Osteoblast (primary cell): ENCODE results near the gene RUFY4. TPM values are rescaled to one million over a fixed set of nuclear protein-coding genes. Genes with fewer than 3 reads are reported as not detected.

Source experiments
- DNase-seq: peaks from one replicate; pipeline ENCODE4 v3.0.0; 2011; ENCODE audit warnings: low spot score, mixed read lengths; ENCODE audit not compliant: insufficient read length; ENCODE audit errors: missing footprints
- H2AFZ ChIP-seq: 2 replicates; pipeline ENCODE4 v1.6.0; 2011; ENCODE audit warnings: mild to moderate bottlenecking, low read length
- H3K27ac ChIP-seq: 2 replicates; pipeline ENCODE4 v1.5.1; 2011; ENCODE audit warnings: mild to moderate bottlenecking, low read depth, low read length, moderate library complexity
- H3K27me3 ChIP-seq: 2 replicates; pipeline ENCODE4 v1.6.0; 2012; ENCODE audit warnings: mild to moderate bottlenecking, control low read depth, inconsistent platforms, low read length, moderate library complexity; ENCODE audit not compliant: insufficient read depth
- H3K36me3 ChIP-seq: 2 replicates; pipeline ENCODE4 v1.5.1; 2011; ENCODE audit warnings: mild to moderate bottlenecking, low read length, control low read depth, moderate library complexity; ENCODE audit not compliant: insufficient read depth
- H3K4me1 ChIP-seq: 2 replicates; pipeline ENCODE4 v1.5.1; 2011; ENCODE audit warnings: mild to moderate bottlenecking, low read length, control low read depth, moderate library complexity; ENCODE audit not compliant: insufficient read depth
- H3K4me2 ChIP-seq: 2 replicates; pipeline ENCODE4 v1.6.0; 2011; ENCODE audit warnings: mild to moderate bottlenecking, low read length; ENCODE audit not compliant: insufficient read depth
- H3K4me3 ChIP-seq: fragments of 200-600 bp; sonication (generic); 3 replicates; pipeline ENCODE4 v1.5.1; 2012; ENCODE audit warnings: mild to moderate bottlenecking, low read length, inconsistent platforms; ENCODE audit not compliant: insufficient read depth
- H3K79me2 ChIP-seq: 2 replicates; pipeline ENCODE4 v1.6.0; 2012; ENCODE audit warnings: mild to moderate bottlenecking, low read length, control low read depth, inconsistent platforms; ENCODE audit not compliant: insufficient read depth
- H3K9me3 ChIP-seq: 2 replicates; pipeline ENCODE4 v1.5.1; 2011; ENCODE audit warnings: low read depth, low read length, control low read depth
- H4K20me1 ChIP-seq: 2 replicates; pipeline ENCODE4 v1.6.0; 2012; ENCODE audit warnings: mild to moderate bottlenecking, low read length, control low read depth; ENCODE audit not compliant: insufficient read depth
- total RNA-seq: library from RNA; depleted of rRNA; stranded (reverse); fragments of >200 nt; gene quantifications from 2 replicates; pipeline ENCODE4 v1.2.3, GENCODE V29; 2012
- TF ChIP-seq, protein P1 (sequence below): IDR thresholded peaks from 2 replicates; pipeline ENCODE4 v1.5.1; 2011; ENCODE audit warnings: mild to moderate bottlenecking, low read depth, low read length, moderate library complexity; ENCODE audit errors: extremely low read depth

Gene RUFY4
- total RNA-seq, 1 donor = not detected

- Histone ChIP-seq H3K27me3 (peaks cover 45% of the 10 kb centered on the region), H3K9me3 (no peaks in the 10 kb centered on the region), H3K27ac (no peak overlapping the region), H3K4me2 (no peak overlapping the region), H3K4me1 (no peaks in the 10 kb centered on the region), H3K36me3 (no peaks in the 10 kb centered on the region), H4K20me1 (no peaks in the 10 kb centered on the region), H3K4me3 (no peak overlapping the region), H3K79me2 (no peaks in the 10 kb centered on the region), H2AFZ (no peak overlapping the region)
- TF ChIP-seq, protein P1, sequence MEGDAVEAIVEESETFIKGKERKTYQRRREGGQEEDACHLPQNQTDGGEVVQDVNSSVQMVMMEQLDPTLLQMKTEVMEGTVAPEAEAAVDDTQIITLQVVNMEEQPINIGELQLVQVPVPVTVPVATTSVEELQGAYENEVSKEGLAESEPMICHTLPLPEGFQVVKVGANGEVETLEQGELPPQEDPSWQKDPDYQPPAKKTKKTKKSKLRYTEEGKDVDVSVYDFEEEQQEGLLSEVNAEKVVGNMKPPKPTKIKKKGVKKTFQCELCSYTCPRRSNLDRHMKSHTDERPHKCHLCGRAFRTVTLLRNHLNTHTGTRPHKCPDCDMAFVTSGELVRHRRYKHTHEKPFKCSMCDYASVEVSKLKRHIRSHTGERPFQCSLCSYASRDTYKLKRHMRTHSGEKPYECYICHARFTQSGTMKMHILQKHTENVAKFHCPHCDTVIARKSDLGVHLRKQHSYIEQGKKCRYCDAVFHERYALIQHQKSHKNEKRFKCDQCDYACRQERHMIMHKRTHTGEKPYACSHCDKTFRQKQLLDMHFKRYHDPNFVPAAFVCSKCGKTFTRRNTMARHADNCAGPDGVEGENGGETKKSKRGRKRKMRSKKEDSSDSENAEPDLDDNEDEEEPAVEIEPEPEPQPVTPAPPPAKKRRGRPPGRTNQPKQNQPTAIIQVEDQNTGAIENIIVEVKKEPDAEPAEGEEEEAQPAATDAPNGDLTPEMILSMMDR = no peak
- no peak for DNase-seq
These were observed 17.1 kb upstream of the RUFY4 start for GRCh38 chr2:218051903-218052302.

DNA sequence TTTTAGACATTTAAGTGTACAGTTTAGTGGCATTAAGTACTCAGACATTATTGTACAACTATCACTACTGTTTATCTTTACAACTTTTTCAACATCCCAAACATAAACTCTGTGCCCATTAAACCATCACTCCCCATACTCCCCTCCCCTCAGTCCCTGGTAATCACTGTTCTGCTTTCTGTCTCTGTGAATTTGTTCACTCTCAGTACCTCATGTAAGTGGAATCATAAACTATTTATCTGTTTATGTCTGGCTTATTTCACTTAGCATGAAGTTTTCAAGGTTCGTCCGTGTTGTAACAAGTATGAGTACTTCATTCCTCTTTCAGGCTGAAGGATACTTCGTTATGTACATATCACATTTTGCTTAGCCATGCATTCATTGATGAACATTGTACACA lies 9.8 kb upstream of the RUFY4 start:
- H3K27me3 ChIP-seq = peaks cover 53% of the 10 kb centered on the region
- no peak overlapping the region for H3K27ac ChIP-seq
- no peak overlapping the region for H2AFZ ChIP-seq
- H3K79me2 ChIP-seq = no peaks in the 10 kb centered on the region
- TF ChIP-seq, protein P1 = no peak
- H3K4me3 ChIP-seq = no peak overlapping the region
- no peaks in the 10 kb centered on the region for H3K9me3 ChIP-seq
- H3K36me3 ChIP-seq = no peaks in the 10 kb centered on the region
- no peak for DNase-seq
- no peaks in the 10 kb centered on the region for H4K20me1 ChIP-seq
- no peak overlapping the region for H3K4me2 ChIP-seq
- H3K4me1 ChIP-seq = no peaks in the 10 kb centered on the region

DNA sequence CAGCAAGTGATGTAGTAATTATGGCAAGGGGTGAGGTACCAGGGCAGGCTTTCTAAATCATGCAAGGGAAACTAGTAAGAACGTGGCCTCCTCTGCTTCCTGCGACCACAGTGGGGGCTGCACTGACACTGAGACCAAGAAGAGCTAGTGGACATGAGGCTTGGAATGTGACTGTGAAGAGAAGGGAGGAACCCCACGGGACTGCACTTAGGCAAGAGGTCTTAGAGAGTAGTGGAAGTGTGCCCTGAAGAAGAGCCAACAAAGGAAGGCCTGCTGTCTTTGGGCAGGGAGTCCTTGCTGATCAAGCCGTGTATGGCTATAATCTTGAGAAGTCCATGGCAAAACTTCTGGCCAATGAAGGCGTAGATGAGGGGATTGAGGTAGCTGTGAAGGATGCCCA lies 8.9 kb upstream of the RUFY4 start:
- Histone ChIP-seq H3K4me2 (no peak overlapping the region), H4K20me1 (no peaks in the 10 kb centered on the region), H3K79me2 (no peaks in the 10 kb centered on the region), H3K27me3 (peaks cover 49% of the 10 kb centered on the region), H3K4me1 (no peaks in the 10 kb centered on the region), H2AFZ (no peak overlapping the region), H3K4me3 (no peak overlapping the region), H3K36me3 (no peaks in the 10 kb centered on the region), H3K9me3 (no peaks in the 10 kb centered on the region), H3K27ac (no peak overlapping the region)
- no peak for DNase-seq
- TF ChIP-seq, protein P1 = no peak

DNA sequence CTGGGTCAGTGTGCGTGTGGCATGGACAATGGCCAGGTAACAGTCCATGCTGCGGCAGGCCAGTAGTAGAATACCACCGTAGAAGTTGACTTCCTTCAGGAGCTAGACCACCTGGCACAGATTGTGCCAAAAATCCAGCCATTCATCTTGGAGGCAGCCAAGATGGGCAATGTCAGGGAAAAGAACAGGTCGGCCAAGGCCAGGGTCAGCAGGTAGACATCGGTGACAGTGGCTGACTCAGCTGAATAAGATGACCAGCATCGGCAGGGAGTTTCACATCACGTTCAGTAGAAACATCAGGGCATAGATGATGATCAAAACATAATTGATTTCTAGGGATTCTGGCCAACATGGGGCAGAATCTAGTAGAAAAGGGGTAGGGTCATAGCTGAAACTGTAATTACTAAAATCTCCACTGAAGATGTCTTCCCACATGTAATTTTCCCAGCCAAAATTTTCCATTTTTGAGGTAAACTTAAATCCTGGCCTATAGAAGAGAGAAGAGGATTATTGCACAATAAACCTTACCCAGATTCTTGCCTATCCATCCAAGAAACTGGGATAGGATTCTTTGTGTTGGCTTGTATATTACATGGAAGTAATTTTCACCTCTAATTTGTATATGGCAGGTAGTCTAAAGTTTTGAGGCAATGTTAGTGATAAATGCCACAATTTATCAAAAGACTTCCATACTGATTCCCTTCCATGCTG lies 7.9 kb upstream of the RUFY4 start:
- H3K4me1 ChIP-seq = no peaks in the 10 kb centered on the region
- no peaks in the 10 kb centered on the region for H3K9me3 ChIP-seq
- no peak overlapping the region for H3K27ac ChIP-seq
- no peaks in the 10 kb centered on the region for H3K36me3 ChIP-seq
- no peak for DNase-seq
- peaks cover 41% of the 10 kb centered on the region for H3K27me3 ChIP-seq
- no peak overlapping the region for H2AFZ ChIP-seq
- no peaks in the 10 kb centered on the region for H3K79me2 ChIP-seq
- H3K4me3 ChIP-seq = no peak overlapping the region
- no peak overlapping the region for H3K4me2 ChIP-seq
- TF ChIP-seq, protein P1 = no peak
- H4K20me1 ChIP-seq = no peaks in the 10 kb centered on the region
